Measurements from ENCODE around the gene KIAA0232.
"Not testable (repeated sequence)": the region's sequence is repeated elsewhere in the genome, so short reads cannot be mapped to it uniquely, and the experiment has no call there.

KIAA0232 gene

DNA sequence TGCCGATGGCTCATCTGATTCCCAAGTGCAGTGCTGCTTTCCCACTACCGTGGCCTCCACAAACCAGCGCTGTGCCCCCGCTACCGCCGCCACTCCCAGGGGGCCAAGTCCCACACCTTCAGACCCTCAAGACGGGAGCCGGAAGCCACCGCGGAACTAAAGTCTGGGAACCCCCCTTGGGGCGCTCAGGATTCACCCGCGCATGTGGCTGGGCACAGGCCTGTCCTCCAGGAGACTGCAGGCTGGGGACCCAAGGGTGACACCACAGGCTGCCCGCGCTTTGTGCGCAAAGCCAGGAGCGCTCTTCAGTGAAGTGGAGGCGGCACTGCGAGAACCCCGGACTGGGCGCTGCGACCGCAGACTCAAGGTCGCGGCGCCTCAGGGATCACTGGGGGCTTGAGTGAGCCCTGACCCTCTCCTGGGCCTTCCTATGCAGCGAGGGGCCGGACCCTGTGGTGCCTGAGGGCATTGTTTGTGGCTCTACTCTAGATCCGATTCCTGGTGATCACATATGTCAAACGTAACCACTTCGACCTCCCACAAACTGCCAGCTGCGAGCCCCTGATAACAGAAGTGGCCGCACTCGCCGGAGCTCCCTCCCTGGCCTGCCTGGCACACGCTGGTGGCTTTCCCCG is 106.7 kb downstream of the KIAA0232 start:
- no peak for DNase-seq

DNA sequence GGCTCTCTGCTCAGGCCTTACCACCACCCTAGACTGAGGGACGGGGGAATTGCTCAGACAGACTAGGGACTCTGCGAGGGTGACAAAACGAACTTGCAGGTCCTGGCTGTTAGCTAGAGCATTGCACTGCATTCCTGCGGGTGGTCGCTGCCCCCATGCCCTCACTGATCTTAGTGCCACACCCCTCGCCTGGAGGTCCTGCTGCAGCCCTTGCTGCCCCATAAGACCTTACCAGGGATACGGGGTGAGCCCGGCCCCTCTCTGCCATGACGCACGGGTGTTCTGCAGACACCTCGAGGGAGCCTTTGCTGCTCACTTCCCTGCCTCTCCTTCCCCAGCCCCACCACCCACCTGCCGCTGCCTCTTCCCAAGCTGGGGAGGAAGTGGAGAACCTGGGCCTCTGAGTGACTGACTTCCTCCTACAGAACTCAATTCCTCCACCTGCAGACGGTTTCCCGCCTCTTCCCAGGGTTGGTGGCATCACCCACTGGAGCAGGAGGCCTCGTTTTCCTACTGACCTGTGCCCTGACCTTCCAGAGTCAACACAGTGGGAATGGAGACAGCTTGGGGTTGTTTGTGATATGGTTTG is 107.3 kb downstream of the KIAA0232 start:
- DNase-seq, result no peak

DNA sequence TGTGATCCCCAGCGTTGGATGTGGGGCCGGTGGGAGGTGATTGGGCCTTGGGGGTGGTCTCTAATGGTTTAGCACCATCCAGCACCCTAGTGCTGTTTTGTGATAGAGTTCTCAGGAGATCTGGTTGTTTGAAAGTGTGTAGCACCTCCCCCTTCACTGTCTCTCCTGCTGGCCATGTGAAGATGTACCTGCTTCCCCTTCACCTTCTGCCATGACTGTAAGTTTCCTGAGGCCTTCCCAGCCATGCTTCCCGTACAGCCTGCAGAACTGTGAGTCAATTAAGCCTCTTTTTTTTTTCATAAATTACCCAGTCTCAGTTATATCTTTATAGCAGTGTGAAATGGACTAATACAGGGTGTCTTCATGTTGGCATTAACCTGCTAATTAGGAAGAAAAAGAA is 107.8 kb downstream of the KIAA0232 start:
- no peak for DNase-seq

DNA sequence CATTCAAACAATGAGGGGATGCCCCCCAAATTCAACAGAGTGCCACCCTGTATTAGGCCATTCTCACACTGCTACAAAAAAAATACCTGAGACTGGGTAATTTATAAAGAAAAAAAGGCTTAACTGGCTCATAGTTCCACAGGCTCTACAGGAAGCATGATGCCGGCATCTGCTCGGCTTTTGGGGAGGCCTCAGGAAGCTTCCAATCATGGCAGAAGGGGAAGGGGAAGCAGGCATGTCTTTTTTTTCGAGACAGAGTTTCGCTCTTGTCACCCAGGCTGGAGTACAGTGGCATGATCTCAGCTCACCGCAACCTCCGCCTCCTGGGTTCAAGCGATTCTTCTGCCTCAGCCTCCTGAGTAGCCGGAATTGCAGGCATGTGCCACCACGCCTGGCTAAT is 108.4 kb downstream of the KIAA0232 start:
- not testable (repeated sequence) for DNase-seq

DNA sequence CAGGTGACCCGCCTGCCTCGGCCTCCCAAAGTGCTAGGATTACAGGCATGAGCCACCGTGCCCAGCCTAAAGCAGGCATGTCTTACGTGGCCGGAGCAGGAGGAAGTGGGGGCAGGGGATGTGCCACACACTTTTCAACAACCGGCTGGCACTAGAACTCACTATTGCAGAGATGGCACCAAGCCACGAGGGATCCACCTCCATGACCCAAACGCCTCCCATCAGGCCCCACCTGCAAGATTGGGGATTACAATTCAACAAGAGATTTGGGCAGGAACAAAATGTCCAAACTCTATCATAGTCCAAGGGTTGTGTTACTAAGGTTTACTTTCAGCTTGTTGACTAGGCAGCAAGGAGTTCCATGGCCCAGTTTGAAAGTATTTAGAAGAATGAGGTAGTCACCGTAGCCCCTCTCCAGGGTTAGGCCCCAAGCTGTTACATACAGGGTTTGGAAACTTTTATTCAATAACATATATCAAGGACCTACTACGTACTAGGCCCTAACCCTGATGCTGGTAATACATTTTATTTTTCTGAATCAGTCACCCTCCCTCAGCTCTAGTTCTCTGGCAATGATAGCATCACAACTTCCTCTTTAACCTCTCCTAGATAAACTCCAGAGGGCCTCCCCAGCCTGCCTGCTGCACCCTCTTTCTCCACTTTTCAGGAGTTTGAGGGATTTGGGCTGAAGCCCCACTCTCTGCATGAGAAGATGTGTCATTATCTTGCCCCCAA is 109.1 kb downstream of the KIAA0232 start:
- DNase-seq, result no peak

DNA sequence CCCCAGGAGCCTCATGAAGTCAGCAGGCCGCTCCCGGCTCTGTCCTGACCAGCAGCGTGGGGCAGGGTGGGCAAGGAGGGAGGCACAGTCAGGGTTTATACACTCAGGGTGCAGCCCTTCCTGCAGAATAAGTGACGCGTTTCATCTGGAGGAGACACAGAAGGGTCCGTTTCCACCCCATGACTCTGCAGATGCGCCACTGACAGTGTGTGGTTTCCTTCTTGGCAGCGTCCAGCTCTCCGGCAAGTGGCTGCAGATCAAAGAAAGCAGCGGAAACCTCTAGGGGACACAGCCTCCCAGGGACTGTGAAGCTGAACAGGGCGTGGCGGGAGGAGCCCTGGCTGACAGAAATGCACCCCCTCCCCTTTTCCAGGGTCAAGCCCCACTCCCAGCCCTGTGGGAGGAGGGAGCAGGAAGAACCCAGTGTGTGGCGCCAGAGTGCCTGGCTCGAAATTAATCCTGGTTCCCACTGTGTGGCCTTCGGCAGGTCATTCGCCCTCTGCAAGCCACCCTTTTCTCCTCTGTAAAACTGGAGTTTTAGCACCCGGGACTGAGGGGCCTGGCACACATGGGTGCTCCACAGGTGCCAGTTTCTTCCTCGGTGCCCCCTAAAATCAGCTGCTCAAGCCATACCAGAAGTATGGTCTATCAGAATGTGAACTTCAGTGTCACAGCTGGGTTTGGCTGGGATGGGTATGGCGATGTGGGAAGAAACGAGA is 109.8 kb downstream of the KIAA0232 start:
- no peak for DNase-seq

- no peak for DNase-seq
These were observed 110.3 kb downstream of the KIAA0232 start for GRCh38 chr4:6892909-6893202.

DNA sequence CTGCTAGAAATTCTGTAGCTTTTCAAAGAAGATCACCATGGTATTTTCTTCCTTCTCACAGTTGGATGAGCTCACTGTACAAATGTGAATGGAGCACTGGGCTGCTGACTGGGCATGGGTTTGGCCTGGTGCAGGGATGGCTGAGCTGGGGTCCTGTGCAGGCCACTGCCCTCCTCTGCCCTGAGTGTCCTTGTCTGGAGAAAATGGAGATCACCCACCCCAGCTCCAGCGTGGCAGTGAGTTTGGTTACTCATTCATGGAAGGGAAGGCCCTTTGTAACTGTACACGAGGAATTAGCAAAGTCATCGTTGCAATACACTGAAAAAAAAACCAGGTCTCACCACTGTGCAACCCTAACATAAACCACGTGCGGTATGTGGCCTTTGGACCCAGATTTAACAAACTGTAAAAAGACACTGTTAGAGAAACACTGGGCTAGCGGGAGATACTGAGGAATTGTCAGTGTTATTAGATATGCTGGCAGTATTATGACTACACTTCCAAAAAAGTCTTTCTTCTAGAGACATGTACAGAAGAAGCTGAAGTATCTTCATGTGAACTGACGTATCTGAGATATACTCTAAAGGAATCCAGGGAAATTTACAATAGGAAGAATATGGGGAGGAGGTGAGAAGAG is 111.0 kb downstream of the KIAA0232 start:
- DNase-seq, result no peak

- DNase-seq, result no peak
These were observed 111.6 kb downstream of the KIAA0232 start for GRCh38 chr4:6894086-6894478.

GRCh38 chr4:6894528-6895498 is 112.3 kb downstream of the KIAA0232 start:
- DNase-seq, result no peak

GRCh38 chr4:6896035-6896434 is 113.5 kb downstream of the KIAA0232 start:
- no peak for DNase-seq

DNA sequence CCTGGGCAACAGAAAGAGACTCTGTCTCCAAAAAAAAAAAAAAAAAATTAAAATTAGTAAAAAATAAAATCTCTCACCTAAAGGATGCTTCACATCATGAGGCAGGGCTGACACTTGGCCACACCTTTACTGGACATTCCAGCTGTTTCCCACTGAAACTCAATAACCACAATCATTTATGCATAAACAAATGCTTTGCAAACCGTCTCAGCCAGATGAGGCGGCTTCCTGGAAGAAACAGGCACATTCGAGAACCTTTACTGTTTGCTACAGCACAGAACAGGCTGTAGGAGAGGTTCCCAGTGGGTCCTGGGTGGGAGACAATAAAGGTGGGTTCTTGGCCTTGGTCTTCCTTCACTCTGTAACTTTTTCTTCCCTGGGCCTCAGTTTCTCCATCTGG is 116.2 kb downstream of the KIAA0232 start:
- no peak for DNase-seq

DNA sequence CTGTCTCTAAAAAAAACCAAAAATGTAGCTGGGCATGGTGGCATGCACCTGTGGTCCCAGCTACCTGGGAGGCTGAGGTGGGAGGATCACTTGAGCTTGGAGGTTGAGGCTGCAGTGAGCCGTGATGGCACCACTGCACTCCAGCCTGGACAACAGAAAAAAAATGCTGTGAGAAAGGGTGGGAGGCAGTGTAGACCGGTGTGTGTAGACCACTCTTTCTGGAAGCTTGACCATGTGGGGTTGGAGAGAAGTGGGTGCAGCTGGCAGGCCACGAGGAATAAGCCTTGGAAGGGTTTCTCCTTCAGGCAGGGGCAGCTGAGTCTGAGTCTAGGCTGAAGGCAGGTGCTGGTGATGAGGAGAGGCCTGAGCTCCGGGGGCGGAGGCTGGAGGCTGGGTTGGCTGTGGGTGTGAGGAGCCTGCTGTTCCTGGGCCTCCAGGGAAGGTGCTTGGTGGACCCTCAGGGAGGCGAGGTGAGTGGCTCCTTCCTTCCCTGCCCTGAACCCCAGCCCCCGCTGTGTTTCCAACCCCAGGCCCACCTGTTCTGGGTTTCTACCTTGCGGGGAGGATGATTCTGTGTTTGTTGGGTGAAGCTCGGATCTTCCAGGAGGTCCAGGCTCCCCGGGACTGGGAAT is 117.8 kb downstream of the KIAA0232 start:
- no peak for DNase-seq

GRCh38 chr4:6900956-6901355 is 118.4 kb downstream of the KIAA0232 start:
- no peak for DNase-seq

DNA sequence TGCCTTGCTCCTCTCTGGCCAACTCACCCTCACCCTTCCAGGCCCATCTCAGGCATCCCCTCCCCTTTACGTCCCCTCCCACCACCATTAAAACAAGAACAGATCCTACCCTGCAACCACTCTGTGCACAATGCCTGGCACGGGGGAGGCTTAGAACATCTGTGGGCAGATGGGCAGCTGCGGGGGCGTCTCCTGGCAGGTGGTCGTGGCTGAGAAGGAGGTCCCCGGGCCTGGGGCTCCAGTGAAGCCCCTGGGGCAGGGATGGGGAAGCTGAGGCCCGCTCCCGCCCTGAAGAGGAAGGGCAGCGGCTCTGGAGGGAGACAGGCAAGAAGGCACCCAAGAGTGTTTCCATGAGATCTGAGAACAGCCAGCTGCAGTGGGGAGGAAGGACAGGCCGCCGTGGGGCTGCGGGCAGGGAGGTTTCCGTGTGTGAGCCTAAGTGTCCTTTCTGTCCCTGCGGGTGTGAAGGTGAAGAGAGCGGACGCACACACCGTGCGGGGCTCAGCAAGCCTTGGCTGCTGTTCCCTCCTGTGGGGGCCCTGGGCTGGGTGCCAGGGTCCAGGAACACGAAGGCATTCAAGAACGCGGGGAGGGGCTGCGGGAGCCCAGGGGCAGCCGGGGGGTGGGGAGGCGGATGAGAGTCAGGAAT is 119.3 kb downstream of the KIAA0232 start:
- DNase-seq, result no peak

- DNase-seq, result no peak
These were observed 120.0 kb downstream of the KIAA0232 start for GRCh38 chr4:6902318-6903042.

GRCh38 chr4:6905516-6906445 is 123.3 kb downstream of the KIAA0232 start:
- DNase-seq, result no peak

DNA sequence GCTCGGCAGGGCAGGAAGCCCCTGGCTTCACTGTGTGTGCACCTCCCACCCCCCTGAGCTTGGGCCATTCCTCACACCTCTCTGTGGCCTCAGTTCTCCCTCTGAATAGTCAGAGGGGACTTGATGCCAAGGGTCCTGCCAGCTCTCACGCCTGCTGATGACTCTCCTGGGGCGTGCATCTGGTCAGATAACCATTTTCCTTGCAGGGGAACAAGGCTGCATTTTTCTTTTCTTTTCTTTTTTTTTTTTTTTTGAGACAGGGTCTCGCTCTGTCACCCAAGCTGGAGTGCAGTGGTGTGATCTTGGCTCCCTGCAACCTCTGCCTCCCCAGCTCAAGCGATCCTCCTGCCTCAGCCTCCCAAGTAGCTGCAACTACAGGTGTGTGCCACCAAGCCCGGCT is 124.0 kb downstream of the KIAA0232 start:
- DNase-seq, result not testable (repeated sequence)

DNA sequence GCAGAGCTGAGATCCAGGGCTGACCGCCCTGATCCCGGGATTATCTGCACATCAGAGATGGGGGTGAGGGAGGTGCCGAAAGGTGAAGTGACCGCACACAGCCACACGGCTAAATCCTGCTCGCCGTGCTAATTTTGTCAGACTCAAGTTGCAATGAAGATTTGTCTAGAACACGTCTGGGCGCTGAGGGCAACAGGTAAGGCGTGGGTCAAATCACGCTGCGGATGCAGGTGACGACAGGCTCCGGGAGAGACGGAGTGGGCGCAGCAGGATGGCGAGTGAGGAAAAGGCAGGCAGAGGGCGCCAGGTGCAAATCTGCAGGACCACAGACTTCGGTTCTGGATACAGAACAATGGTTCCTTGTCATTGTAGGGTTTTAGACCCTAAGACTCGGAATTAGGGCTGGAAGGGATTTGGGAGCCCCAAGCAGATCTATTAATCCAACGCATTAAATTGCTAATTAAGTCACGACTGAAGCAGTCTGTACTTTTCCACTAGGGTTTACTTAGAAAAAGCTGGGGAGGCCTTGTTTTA is 125.2 kb downstream of the KIAA0232 start:
- DNase-seq, result no peak
